HUES64 (cell line): ENCODE results near the gene SERTAD1.

Source experiments
- H3K27ac ChIP-seq: 2 replicates; pipeline ENCODE4 v1.7.0; 2013; ENCODE audit warnings: low read depth, low read length, inconsistent platforms
- H3K27me3 ChIP-seq: 2 replicates; pipeline ENCODE4 v1.6.1; 2013; ENCODE audit warnings: mild to moderate bottlenecking, low read length; ENCODE audit not compliant: insufficient read depth
- H3K36me3 ChIP-seq: 2 replicates; pipeline ENCODE4 v1.6.1; 2013; ENCODE audit warnings: mild to moderate bottlenecking, low read length; ENCODE audit not compliant: insufficient read depth
- H3K4me1 ChIP-seq: 2 replicates; pipeline ENCODE4 v1.6.1; 2013; ENCODE audit warnings: mild to moderate bottlenecking, low read length, moderate library complexity; ENCODE audit not compliant: insufficient read depth
- H3K4me3 ChIP-seq: 2 replicates; pipeline ENCODE4 v1.5.1; 2013; ENCODE audit warnings: mild to moderate bottlenecking, low read length, moderate library complexity
- H3K9ac ChIP-seq: 2 replicates; pipeline ENCODE4 v1.6.1; 2013; ENCODE audit warnings: mild to moderate bottlenecking, low read depth, low read length
- H3K9me3 ChIP-seq: 2 replicates; pipeline ENCODE4 v1.6.1; 2013; ENCODE audit warnings: low read depth, low read length; ENCODE audit not compliant: insufficient read depth
- WGBS: fragments of 150-250, 120-280 bp; methylation state at CpG from one replicate; pipeline ENCODE4 v1.1.7; 2013; ENCODE audit warnings: missing lambda C conversion rate; 5-methylcytosine and 5-hydroxymethylcytosine counted together

The SERTAD1 gene

DNA sequence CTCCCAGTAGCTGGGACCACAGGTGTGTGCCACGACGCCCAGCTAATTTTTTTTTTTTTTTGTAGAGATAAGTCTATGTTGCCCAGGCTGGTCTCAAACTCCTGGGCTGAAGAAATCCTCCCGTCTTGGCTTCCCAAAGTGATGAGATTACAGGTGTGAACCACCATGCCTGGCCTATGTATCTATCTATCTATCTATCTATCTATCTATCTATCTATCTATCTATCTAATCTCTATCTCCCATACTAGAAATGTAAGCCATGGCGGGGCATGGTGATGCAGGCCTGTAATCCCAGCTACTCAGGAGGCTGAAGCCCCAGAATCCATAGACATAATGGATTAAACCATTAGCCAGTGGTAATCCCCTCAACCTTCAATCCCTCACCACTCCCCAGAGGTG is 24.9 kb upstream of the SERTAD1 start:
- H3K4me1 ChIP-seq, result peaks cover 7% of the 10 kb centered on the region
- 86% methylated on average over 2 of the region's 4 CpGs for WGBS
- H3K27ac ChIP-seq, result no peak overlapping the region
- H3K4me3 ChIP-seq, result no peak overlapping the region
- peaks cover 6% of the 10 kb centered on the region; the same call in 1 of the 2 replicates for H3K36me3 ChIP-seq
- no peaks in the 10 kb centered on the region for H3K27me3 ChIP-seq
- H3K9ac ChIP-seq, result no peak overlapping the region
- no peaks in the 10 kb centered on the region for H3K9me3 ChIP-seq

DNA sequence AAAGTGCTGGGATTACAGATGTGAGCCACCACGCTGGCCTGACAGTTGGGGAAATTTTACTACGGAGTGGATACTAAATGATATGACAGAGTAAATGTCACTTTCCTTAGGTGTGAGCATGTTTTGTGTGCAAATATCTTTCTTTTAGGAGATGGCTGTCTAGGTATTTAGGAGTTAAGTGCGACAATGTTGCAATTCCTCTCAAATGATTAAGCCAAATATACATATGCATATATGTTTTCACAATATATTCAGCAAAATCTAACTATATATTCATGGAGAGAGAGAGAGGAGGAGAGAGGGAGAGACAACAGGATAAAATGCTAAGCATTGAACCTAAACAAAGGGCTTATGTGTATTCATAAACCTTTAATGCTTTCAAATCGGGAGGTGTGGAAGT is 23.7 kb upstream of the SERTAD1 start:
- no peak overlapping the region for H3K27ac ChIP-seq
- WGBS, result 94% methylated on average over 3 of the region's 4 CpGs
- no peaks in the 10 kb centered on the region for H3K9me3 ChIP-seq
- H3K4me1 ChIP-seq, result peaks cover 13% of the 10 kb centered on the region
- no peak overlapping the region for H3K4me3 ChIP-seq
- H3K9ac ChIP-seq, result no peak overlapping the region
- H3K27me3 ChIP-seq, result no peaks in the 10 kb centered on the region
- H3K36me3 ChIP-seq, result peaks cover 3% of the 10 kb centered on the region; the same call in 1 of the 2 replicates

DNA sequence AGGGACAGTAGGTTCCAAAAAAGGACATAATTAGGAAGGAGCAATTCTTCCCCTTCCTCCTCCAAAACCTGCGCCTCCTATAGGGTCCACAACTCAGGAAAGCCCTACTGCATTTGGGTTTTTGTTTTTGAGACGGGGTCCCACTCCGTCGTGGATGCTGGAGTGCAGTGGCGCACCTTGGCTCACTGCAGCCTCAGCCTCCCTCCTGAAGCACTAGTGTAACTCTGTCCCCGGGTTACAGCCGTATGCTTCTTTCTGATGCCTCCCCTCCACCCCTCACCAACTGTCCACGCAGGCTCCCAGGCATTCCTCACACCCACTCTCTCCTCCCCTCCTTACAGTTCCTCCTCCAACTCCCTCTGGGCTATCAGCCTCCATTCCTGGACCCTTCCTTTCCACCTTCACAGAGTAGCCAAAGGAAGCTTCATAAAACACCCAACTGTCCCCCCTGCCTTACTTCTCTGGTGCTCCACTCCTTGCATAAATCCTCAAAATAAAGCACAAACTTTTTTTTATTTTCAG is 20.5 kb upstream of the SERTAD1 start:
- Histone ChIP-seq H3K36me3 (peaks cover 15% of the 10 kb centered on the region), H3K9ac (peak overlapping the region; percentile 44; the same call in 1 of the 2 replicates), H3K27ac (peak overlapping the region; percentile 84), H3K9me3 (no peaks in the 10 kb centered on the region), H3K4me1 (peaks cover 20% of the 10 kb centered on the region), H3K27me3 (no peaks in the 10 kb centered on the region), H3K4me3 (no peak overlapping the region)
- WGBS, result 81% methylated on average over 8 of the region's 8 CpGs

- H3K36me3 ChIP-seq, result peaks cover 20% of the 10 kb centered on the region
- no peaks in the 10 kb centered on the region for H3K27me3 ChIP-seq
- no peaks in the 10 kb centered on the region for H3K9me3 ChIP-seq
- 59% methylated on average over 9 of the region's 9 CpGs for WGBS
- peaks cover 20% of the 10 kb centered on the region for H3K4me1 ChIP-seq
- peak overlapping the region; percentile 84 for H3K27ac ChIP-seq
- no peak overlapping the region for H3K4me3 ChIP-seq
- peak overlapping the region; percentile 44; the same call in 1 of the 2 replicates for H3K9ac ChIP-seq
Measured at GRCh38 chr19:40445780-40446262, 20.0 kb upstream of the SERTAD1 start.

GRCh38 chr19:40444825-40445312 is 19.1 kb upstream of the SERTAD1 start:
- WGBS, result 26% methylated on average over 18 of the region's 18 CpGs
- no peaks in the 10 kb centered on the region for H3K9me3 ChIP-seq
- H3K4me1 ChIP-seq, result peaks cover 20% of the 10 kb centered on the region
- H3K4me3 ChIP-seq, result peak overlapping the region; percentile 79
- H3K27ac ChIP-seq, result peak overlapping the region; percentile 67
- peak overlapping the region; percentile 70 for H3K9ac ChIP-seq
- peaks cover 28% of the 10 kb centered on the region for H3K36me3 ChIP-seq
- H3K27me3 ChIP-seq, result no peaks in the 10 kb centered on the region

DNA sequence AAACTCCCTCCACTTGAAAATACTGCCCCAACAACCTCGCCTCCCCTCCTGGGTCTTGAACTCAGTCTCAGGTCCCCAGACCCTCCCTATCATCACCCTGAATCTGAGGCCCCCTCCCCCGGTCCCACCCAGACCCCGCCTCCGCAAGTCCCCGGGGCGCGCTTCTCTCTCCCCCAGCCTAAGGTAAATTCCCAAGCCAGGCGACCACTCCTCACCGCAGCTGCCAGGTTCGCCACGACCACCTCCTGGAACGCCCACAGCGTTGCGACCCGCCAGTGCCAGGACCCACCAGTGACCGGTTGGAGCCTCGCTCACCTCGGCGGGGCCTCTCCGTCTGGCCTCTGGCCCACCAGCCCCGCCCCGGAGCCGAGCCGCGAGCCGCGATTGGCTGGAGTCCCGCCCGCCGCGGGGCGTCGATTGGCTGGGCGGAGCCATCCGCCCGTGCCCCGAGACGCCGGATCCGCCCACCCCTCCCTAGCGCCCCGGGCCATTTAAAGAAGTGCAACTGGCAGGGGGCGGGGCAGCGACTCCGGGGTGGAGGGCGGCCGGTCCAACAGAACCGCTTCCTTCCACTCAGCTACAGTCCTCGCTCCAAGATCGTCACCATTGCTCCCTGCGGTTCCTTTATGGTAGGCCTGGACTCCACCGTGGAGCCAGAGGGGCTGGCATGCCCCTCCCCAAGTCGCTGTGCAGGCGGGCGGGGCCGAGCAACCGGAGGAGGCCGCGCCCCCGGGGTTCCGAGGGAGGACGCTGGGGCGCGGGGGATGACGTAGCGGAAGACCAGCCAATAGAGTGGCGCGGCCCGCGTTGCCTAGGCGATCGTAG is 18.4 kb upstream of the SERTAD1 start, which contains the start of gene SERTAD3:
SERTAD3 (minus strand) TSS at position 336 of the 825 bp plus-strand sequence. CDS start 2,255 bp downstream, outside the sequence.
- Histone ChIP-seq H3K9ac (peak within 1 kb of the TSS; percentile 91), H3K27ac (peak within 1 kb of the TSS; percentile 93), H3K4me1 (peaks cover 20% of the 10 kb centered on the region), H3K27me3 (no peaks in the 10 kb centered on the region), H3K36me3 (peaks cover 26% of the 10 kb centered on the region), H3K4me3 (peak within 1 kb of the TSS; percentile 79), H3K9me3 (no peaks in the 10 kb centered on the region)
- under 1% methylated on average over 72 of the region's 72 CpGs for WGBS

- under 1% methylated on average over 52 of the region's 52 CpGs for WGBS
- peak overlapping the region; percentile 79 for H3K4me3 ChIP-seq
- H3K27me3 ChIP-seq, result no peaks in the 10 kb centered on the region
- H3K27ac ChIP-seq, result peak overlapping the region; percentile 93
- peak overlapping the region; percentile 91 for H3K9ac ChIP-seq
- peaks cover 26% of the 10 kb centered on the region for H3K36me3 ChIP-seq
- peaks cover 20% of the 10 kb centered on the region for H3K4me1 ChIP-seq
- no peaks in the 10 kb centered on the region for H3K9me3 ChIP-seq
Measured at GRCh38 chr19:40443131-40443999, 17.6 kb upstream of the SERTAD1 start.

DNA sequence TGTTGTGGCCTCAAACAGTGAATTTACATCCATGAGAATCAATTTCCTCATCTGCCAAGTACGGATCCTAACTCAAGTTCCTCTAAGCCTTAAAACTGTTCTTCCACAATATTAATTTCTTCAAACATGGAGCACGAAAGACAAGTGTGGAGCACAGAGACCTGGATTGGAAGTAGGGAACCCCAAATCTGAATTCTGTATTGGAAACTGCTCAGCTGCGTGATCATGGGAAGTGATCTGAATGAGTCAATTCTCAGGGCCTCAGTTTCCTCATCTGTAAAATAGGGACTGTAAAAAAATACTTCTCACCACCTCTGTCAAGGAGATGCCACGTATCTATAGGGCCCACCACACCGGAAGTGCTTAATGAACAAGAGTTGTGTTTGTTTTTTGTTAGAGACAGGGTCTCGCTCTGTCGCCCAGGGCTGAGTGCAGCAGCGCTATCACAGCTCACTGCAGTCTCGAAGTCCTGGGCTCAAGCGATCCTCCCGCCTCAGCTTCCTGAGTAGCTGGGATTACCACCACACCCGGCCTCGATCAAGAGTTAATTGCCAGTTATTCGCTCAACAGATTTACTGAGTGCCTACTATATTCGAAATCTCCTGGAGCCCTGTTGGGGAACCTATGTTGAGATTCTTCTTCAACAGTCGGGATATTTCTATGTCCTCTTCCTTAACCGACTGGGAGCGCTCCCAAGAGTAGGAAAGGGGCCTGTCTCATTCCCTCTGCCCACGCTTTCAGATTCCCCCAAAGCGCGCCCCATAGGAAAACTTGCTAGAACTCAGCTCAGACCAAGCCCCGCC is 16.7 kb upstream of the SERTAD1 start:
- H3K4me1 ChIP-seq, result peaks cover 20% of the 10 kb centered on the region
- peak overlapping the region; percentile 71 for H3K9ac ChIP-seq
- 26% methylated on average over 22 of the region's 22 CpGs for WGBS
- peak overlapping the region; percentile 79 for H3K4me3 ChIP-seq
- no peaks in the 10 kb centered on the region for H3K9me3 ChIP-seq
- H3K36me3 ChIP-seq, result peaks cover 26% of the 10 kb centered on the region
- peak overlapping the region; percentile 62 for H3K27ac ChIP-seq
- no peaks in the 10 kb centered on the region for H3K27me3 ChIP-seq

- peaks cover 20% of the 10 kb centered on the region for H3K4me1 ChIP-seq
- 95% methylated on average over 11 of the region's 11 CpGs for WGBS
- peak overlapping the region; percentile 71; the same call in 1 of the 2 replicates for H3K9ac ChIP-seq
- H3K4me3 ChIP-seq, result peak overlapping the region; percentile 79
- H3K27me3 ChIP-seq, result no peaks in the 10 kb centered on the region
- no peak overlapping the region for H3K27ac ChIP-seq
- peaks cover 26% of the 10 kb centered on the region for H3K36me3 ChIP-seq
- no peaks in the 10 kb centered on the region for H3K9me3 ChIP-seq
Measured at GRCh38 chr19:40441719-40442253, 16.0 kb upstream of the SERTAD1 start.

- 94% methylated on average over 3 of the region's 3 CpGs for WGBS
- Histone ChIP-seq H3K27ac (no peak overlapping the region), H3K27me3 (no peaks in the 10 kb centered on the region), H3K36me3 (peaks cover 26% of the 10 kb centered on the region), H3K9ac (no peak overlapping the region), H3K4me3 (no peak overlapping the region), H3K9me3 (no peaks in the 10 kb centered on the region), H3K4me1 (peaks cover 13% of the 10 kb centered on the region)
Measured at GRCh38 chr19:40438284-40438683, 12.5 kb upstream of the SERTAD1 start.
